ENCODE measurements around the gene DUOXA1.

DNA sequence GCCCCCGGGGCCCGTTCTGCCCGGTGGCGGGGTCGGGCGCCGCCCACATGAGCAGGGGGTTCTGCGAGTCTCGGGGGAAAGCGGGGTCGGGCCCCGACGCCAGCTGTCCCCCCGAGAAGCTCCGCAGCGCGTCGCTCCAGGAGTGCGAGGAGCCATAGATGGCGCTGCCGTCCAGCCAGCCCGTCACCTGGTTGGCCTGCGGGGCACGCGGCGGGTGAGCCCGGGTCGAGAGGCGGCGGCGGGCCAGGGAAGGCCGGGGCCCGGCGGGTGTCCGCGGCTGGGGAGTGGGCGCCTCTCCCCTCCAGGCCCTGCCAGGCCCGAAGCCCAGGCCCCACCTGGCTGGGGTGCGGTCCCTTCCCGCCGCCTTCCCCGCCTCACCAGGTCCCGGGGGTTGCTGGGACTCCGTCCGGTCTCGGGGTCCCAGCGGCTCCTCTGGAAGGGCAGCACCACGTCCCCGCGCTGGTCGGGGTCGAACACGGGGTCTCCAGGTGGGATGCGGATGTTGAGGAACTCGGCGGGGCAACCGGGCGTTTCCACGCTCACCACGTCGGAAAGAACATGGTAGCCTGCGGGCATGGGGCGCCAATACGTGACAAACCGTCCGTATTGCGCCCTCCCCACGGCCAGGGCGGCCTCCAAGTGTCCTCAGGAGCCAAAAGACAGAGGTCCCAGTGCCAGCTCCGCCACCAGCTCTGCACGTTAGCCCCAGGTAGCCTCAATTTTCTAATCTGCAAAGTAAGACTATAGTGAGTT, 18.1 kb downstream of the DUOXA1 start:
- TF ChIP-seq, protein P1, sequence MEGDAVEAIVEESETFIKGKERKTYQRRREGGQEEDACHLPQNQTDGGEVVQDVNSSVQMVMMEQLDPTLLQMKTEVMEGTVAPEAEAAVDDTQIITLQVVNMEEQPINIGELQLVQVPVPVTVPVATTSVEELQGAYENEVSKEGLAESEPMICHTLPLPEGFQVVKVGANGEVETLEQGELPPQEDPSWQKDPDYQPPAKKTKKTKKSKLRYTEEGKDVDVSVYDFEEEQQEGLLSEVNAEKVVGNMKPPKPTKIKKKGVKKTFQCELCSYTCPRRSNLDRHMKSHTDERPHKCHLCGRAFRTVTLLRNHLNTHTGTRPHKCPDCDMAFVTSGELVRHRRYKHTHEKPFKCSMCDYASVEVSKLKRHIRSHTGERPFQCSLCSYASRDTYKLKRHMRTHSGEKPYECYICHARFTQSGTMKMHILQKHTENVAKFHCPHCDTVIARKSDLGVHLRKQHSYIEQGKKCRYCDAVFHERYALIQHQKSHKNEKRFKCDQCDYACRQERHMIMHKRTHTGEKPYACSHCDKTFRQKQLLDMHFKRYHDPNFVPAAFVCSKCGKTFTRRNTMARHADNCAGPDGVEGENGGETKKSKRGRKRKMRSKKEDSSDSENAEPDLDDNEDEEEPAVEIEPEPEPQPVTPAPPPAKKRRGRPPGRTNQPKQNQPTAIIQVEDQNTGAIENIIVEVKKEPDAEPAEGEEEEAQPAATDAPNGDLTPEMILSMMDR (IDR thresholded peaks at IDR 0.05; ENCODE audit: low read depth, low read length) = no peak
- no peak for TF ChIP-seq POLR2A (IDR thresholded peaks at IDR 0.05; ENCODE audit: extremely low read depth, insufficient read length)
- TF ChIP-seq MYC (IDR thresholded peaks at IDR 0.05; ENCODE audit: low read depth, low read length) = no peak

All from NB4 (cell line).